ENCODE data around the gene SMS.
A peak's percentile ranks its signal among the peaks of the same experiment; 100 is the strongest.
"Not testable (repeated sequence)": the region's sequence is repeated elsewhere in the genome, so short reads cannot be mapped to it uniquely, and the experiment has no call there.

Gene SMS

DNA sequence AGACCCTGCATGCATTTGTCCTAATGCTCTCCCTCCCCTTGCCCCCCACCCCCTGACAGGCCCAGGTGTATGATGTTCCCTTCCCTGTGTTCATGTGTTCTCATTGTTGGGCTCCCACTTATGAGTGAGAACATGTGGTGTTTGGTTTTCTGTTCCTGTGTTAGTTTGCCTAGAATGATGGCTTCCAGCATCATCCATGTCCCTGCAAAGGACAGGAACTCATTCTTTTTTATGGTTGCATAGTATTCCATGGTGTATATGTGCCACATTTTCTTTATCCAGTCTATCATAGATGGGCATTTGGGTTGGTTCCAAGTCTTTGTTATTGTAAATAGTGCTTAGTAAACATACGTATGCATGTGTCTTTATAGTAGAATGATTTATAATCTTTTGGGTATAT, 10.0 kb downstream of the SMS start:
- not testable (repeated sequence) for DNase-seq (ENCODE audit: low spot score)

DNA sequence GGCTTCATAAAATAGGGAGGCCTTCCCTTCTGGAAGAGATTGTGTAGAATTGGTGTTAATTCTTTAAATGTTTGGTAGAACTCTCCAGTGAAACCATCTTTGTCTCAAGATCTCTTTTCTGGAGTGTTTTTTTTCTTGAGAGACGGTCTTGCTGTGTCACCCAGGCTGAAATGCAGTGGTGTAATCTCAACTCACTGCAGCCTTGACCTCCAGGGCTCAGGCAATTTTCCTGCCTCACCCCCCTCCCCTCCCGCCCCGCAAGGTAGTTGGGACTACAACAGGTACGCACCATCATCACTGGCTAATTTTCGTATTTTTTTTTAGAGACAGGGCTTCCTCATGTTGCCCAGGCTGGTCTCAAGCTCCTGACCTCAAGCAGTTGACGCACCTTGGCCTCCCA, 12.1 kb downstream of the SMS start:
- no peak for DNase-seq (ENCODE audit: low spot score)

DNA sequence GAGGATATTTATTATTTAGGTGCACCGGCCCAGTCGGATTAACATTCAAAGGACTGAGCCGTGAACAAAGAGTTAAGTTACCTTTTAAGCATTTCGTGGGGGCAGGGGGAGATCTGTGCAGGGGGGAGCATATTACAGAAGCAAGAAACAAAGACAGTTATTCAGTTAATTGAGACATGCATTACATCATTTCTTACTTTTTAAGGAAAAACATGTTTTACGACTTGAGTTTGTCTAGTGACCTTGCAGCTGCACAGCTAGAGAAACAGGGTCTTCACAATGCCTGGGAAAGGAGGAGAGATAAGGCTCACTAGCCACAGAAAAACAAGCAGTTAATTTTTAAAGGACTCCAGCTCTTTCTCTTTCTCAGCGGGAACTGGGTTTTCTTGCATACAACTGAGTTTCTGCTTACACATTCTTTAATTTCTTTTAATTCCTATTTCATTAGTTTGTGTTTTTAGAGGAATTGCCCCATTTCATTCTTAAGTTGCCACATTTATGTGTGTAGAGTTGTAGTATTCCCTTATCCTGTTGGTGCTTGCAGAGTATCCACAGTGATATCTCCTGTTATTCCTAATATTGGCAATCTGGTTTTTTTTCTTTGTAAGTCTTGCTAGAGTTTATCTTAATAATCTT, 12.8 kb downstream of the SMS start:
- not testable (repeated sequence) for DNase-seq (ENCODE audit: low spot score)

DNA sequence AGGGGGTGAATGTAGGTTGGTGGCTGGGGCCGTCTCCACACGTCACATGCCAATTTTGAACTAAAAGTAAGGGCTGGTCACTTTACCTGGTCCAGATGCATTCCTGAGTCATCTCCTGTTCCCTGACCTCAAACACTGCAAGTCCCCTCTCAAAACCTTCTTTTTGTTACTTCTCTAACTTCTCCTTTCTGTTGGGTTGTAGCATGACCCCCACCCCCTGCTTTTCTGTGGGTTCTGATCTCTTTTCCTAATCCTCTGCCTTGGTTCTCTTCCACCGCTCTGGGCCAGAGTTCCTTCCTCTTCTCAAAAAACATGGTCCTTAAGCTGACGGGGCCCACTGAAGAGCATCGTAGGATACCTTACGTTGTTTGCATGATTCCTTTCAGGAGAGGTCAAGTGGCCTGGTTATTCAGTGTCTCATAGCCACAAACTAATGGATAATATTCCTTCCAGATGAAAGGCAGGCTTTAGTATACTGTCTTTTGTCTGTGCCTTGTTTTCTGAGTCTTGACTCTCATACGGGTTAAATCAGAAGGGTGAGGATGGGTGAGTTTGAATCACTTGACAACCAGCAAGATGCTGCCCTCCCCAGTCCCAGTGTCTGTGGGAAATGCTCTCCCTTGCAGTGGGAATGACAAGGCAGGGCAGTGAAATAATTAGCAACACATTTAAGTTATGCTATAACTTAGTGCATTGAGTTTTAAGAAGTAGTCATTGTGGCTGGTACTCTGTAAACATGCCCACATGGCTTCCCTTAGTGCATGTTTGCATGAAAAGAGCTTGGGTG, 15.1 kb downstream of the SMS start:
- DNase-seq (ENCODE audit: low spot score) = no peak

DNA sequence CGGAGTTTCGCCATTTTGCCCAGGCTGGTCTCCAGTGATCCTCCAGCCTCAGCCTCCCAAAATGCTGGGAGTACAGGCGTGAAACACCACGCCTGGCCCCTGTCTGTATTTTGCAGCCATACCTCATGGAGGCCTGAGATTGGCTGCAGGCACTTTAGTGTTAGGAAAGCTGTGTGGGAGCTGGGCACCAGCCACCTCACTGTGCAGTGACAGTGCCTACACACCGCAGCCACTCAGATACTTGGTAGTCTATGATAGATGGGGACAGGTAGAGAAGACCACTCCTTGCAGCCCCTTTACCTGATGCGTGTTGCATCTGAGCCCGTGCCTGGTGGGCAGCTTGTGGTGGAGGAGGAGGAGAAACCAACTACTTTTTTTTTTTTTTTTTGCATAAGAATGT, 16.3 kb downstream of the SMS start:
- no peak for DNase-seq (ENCODE audit: low spot score)

DNA sequence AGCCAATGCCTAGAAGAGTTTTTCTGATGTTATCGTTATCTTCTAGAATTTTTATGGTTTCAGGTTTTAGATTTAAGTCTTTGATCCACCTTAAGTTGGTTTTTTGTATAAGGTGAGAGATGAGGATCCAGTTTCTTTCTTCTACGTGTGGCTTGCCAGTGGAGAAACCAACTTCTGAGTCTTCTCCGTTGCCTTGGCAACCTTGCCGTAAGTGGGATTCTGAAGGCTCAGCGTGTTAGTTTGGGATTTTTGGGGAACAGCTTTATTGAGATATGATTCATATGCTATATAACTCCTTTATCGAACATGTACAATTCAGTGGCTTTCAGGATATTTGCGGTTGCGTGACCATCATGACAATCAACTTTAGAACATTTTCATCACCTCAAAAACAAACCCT, 17.7 kb downstream of the SMS start:
- no peak for DNase-seq (ENCODE audit: low spot score)

DNA sequence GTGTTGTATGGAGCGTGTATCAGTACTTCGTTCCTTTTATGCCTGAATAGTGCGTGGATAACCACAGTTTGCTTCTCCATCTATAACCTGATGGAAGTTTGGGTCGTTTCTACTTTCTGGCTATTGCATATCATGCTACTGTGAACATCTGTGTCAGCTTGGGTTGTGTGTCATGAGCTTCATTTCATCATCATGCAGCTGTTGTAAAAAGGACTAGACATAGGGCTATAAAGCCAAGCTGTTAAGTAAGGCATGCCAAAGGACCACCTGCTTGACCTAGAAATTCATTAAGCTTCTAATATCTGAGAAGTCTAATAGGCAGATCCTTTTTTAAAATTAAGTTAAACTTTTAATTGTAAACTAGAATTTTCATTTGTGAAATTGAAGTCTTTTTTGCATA, 18.4 kb downstream of the SMS start:
- no peak for DNase-seq (ENCODE audit: low spot score)

DNA sequence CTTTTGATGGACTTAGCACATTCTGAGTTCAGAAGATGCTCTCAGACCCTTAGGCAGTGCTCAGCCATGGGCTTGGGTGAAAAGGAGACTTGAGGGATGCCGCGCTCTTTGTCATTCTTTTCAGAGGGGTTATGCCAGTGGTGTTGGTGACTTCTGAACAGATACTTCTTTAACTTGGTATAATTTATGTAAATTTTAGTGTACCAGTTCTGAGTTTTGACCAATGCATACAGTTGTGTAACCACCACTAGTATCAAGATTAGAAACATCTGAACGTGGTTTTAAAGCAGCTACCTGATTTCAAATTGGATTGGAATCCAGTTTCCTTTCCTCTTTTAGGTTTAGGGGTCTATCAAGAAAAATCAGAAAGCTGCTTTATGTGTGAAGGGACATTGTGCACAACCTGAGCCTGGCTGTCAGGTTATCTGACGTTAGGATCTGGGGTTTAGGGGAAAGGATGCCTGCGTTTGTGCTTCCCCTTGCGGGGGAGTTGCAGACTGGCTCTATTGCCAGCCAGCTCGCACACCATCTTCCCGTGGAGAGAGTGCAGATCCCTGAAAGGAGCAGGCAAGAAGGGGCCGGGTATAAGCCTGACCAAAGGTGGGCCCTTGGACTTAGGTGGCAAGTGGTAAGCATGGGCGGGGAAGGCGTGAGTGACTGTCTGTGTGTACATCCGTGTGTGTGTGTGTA, 19.0 kb downstream of the SMS start:
- no peak for DNase-seq (ENCODE audit: low spot score)

DNA sequence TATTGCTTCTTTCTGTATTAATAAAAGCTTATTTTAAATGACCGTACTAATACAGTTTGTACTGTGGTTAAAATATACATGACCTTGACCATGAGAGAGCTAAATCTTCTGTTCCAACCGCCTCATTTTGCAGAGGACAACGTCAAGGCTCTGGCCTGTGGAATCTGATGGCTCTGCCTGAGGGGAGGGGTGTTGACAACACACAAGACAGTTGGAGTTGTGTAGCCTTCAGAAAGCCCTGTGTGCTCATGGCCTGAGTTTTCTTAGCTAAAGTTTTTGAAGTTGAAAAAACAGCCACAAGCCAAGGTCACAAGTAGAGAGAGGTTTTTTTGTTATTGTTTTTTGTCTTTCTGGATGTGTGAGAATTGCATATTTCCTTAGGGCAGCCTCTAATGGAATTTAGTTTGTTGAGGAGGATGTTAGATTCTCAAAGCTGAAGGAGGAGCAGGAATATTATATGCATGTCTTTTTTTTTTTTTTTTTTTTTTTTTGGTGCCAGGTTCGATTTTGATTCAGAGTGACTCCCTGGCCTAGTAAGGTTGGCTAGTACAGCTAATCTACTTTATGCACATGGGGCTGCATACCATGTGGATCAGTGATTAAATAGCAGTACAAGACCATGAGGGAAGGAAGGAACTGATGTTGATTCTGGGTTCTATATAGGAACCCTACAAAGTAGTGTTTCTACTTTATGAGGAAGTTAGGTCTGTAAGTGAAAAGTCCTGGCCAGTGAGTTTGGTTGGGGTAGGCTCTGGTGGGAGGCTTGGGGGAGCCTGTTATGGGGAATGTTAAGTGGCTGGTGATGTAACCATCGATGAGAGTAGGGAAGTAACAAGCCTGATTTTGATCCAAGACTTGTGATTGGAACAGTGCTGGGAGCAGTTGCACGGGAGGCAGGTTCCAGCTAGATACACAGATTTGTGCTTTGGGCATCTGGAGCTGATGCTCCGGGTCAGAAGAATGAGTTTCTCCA, 20.3 kb downstream of the SMS start:
- DNase-seq (ENCODE audit: low spot score) = no peak

DNA sequence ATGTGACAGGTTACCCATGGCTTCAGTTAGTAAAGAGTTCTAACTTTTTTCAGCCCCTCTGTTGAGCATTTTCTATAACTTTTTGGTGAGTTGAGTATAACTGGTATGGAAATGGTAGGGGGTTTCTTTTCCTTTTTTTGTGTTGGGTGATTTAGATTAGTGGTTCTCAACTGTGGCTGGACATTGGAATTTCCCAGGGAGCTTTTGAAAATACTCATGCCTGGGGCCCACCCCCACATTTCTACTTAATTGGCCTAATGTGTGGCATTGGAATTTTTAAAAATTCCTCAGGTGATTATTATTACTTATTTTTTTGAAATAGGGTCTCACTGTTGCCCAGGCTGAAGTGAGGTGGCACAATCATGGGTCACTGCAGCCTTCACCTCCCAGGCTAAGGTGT, 21.9 kb downstream of the SMS start:
- DNase-seq (ENCODE audit: low spot score) = no peak

DNA sequence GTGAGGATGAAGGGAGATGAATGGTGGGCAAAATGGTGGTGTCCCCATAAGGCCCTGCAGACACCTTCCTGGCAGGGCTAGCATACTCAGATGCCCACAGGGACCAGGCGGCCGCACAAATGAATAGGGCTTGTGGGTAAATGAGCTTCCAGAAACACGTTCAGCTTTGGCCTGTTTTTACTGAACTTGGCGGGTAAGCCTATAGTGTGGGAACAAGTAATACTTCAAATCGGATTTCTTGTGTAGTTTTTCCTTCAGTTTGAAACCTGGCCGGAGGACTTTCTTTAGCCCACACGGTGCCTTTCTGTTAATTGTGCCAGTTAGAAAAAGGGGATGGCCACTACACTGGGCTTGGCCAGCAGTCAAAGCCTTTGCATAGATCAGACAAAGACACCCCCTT, 22.8 kb downstream of the SMS start:
- DNase-seq (ENCODE audit: low spot score) = no peak

DNA sequence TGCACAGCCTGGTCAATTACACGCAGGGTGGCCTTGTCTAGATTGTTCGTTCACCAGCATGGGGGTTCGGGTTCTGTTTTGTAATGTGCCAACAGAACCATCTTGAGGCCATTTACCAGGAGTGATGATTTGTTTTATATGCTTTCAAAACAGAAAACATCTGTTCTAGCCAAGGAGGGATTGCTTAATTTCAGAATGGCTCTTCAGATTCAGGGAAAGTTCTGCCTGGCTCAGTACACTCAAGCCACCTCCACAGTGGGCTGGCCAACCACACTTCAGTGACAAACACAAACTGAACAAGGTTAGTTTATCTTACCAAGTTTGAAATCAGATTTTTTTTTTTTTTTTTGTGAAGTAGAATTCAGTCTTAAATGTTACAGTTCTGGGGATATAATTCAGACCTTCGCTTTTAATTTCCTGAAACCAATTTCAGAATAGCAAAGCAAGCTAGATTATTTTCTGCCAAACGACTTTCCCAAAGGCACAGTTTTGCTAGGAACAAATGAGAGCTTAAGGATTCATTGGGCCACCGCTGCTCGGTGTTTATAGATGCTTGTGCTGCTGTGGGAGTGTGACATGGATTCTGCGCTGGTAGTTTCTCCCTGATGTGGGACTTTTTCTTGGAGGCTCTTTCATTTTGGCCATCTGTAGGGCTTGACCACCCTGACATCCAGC, 23.4 kb downstream of the SMS start:
- DNase-seq (ENCODE audit: low spot score) = peak; percentile 56

DNA sequence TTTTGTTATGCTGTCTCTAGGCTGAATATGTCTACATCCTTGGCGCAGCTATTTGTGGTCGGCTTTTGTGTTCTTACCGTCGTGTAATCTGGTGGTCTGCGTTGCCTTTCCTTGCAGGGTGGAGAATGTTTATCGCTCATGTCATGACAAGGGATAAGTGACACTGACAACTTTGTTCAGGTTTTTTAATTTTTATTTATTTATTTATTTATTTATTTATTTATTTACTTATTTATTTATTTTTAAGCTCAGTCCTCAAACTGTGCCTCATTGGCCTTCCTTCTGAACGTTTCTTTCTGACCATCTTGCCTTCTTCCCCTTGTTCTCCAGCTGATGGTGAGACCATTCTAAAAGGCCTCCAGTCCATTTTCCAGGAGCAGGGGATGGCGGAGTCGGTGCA, 26.4 kb downstream of the SMS start:
- no peak for DNase-seq (ENCODE audit: low spot score)

DNA sequence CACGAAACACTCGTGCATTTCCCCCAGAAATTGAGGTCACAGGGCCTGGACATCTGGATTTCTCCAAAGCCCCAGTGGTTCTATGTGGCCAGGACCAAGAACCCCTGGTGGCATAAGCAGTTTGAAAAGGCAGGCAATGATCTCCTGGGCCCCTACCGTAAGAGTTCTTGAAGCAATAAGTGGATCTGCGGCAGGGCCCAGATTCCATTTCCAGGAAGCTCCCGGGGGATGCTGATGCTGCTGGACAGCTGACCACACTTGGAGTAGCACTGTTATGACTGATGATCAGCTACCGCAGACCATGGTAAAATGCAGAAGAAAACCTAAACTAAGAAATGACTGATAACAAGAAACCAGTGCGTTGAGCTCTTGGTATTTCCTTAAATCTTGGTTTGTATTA, 27.8 kb downstream of the SMS start:
- no peak for DNase-seq (ENCODE audit: low spot score)

DNA sequence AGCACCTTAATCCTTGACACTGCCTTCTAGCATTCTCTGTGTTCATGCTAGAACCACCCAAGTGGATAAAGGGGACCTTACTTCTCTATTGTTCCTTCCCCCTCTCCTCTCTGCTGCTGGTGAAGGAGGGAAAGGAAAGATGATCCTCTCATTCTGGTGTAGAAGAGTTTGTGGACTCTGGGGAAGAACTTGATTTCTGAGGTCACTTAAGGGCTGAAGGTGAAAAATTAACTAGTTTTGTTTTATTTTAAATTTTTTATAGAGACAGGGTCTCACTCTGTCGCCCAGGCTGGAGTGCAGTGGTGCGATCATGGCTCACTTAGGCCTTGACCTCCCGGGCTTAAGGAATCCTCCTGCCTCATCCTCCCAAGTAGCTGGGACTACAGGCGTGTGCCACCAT, 29.8 kb downstream of the SMS start:
- no peak for DNase-seq (ENCODE audit: low spot score)

DNA sequence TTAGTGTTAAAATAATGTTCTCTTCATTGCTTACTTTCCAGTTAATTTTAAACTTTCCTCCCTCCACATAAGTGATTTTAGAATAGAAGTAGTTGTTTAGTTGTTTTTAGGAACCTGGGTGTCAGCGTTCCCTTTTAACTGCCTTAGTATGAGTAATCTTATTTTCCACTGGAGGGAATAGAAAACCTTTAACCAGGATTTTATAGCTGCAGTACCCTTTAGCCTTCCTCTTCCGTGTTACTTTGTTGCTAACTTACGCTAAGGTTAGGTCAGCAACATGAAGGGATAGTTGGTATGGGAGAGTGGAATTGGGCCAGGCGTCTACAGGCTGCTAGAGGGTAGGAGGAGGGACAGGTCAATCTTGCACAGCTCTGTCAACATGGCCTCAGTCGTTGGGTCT, 31.5 kb downstream of the SMS start:
- DNase-seq (ENCODE audit: low spot score) = no peak

DNA sequence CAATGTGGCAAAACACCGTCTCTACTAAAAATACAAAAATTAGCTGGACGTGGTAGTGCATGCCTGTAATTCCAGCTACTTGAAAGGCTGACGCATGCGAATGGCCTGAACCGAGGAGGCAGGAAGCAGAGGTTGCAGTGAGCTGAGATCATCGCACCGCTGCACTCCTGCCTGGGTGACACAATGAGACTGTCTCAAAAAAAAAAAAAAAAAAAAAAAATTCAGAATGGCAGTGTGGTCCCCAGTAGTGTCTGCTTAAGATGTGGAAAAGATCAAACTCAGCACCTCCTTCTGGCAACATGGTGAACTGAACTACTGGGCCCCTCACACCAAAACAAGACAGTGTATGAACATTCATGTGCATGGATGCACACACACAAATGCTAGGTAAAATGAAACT, 32.2 kb downstream of the SMS start:
- DNase-seq (ENCODE audit: low spot score) = peak; percentile 35

DNA sequence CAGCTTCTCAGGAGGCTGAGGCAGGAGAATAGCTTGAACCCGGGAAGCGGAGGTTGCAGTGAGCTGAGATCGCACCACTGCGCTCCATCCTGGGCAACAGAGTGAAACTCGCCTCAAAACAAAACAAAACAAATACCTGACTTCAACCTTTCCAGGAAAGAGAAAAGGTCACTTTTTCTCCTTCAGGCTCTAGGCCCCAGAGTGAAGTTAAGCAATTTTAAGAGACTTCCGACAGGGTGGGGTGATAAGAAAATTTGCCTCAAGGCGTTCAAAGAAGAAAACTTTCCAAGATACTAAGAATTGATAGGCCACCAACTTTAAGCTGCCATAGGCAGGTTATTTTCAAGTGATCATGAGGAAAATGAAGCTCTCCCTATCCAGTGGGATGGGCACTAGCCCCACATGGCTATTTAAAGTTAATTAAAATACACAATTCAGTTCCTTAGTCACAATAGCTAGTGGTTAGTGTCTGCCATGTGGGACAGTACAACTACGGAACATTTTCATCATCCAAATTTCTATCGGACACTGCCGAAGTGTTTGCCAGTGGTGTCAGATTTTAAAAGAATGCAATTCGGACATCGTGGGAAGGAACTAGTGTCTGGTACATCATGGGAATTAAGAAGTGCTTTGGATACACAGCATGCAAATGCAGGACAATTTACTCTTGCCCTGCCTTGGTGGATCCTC, 33.0 kb downstream of the SMS start:
- DNase-seq (ENCODE audit: low spot score) = no peak

DNA sequence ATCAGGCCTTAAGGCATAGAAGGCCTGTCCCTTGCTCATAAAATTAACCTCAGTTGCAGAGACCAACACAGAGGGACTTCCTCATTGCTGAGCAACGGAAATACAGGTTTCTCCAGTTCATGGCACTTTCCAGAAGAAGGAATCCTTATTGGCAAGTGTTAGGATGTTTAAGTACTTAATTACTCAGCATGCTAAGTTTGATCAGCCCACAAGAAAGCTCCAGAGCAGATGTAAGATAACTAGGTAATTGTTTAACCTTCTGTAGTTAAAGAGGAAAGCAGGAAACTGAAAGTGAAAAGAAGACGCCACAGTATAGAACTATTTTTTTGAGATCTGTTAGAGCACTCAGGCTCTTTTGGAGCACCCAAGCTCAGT, 33.5 kb downstream of the SMS start:
- no peak for DNase-seq (ENCODE audit: low spot score)

DNA sequence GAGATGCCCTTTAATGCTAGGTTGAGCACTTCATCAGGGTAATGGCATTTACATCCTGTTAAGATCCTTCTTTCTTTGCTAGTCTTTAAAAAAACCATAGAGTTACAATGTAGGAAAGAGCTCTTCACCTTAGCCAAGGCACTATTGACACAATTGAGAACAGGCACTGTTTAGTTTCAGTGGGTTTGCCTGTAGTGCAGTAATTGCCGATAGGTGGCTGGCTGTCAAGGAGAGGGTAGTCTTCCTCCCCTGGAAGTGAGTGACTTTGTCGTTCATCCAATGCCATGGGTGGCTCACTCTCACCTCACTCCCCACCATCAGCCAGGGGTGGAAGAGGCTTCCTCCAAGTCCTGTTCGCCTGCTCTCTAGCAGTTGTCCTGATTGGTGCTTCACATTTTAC, 34.7 kb downstream of the SMS start:
- no peak for DNase-seq (ENCODE audit: low spot score)

DNA sequence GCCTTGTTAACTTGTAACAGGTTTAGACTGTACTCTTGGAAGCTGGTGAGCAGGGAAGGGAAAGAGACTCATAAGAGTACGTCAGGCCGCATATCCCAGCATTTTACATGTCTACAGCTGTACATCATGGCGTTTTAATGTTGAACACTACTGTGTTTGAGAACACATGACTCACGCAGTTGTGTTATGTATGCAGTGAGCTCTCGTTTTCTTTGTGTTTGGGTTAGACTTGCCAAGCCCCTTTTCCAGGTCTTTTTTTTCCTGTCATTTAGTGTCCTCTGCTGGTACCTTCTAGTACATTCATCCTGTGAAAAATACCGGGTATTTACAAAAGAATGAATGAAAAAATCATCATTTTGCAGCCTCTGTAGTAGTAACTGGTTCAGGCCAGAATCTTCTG, 35.3 kb downstream of the SMS start:
- DNase-seq (ENCODE audit: low spot score) = peak; percentile 23

Data from GM03348 (cell line).